K562 (cell line): ENCODE measurements around the gene PIN1. TPM values are rescaled to one million over a fixed set of nuclear protein-coding genes. Genes with fewer than 3 reads are reported as not detected.

ENCODE experiments used
- LARP7 ChIP-seq: fragments of 450-650 bp; IDR thresholded peaks from 2 replicates; pipeline ENCODE4 v1.6.1; 2016
- MGA ChIP-seq: fragments of 450-650 bp; IDR thresholded peaks from 2 replicates; pipeline ENCODE4 v1.6.1; 2016; ENCODE audit warnings: mild to moderate bottlenecking, moderate library complexity
- NELFE ChIP-seq: IDR thresholded peaks from 2 replicates; pipeline ENCODE4 v1.6.1; 2011; ENCODE audit warnings: mild to moderate bottlenecking; ENCODE audit not compliant: insufficient read depth, insufficient read length
- NFRKB ChIP-seq: fragments of 450-650 bp; IDR thresholded peaks from 2 replicates; pipeline ENCODE4 v1.6.1; 2016; ENCODE audit warnings: low read depth
- RBM17 ChIP-seq: fragments of 200-400 bp; formaldehyde crosslinking; IDR thresholded peaks from 2 replicates; pipeline ENCODE4 v1.6.1; 2017; ENCODE audit warnings: low read depth, mild to moderate bottlenecking, low read length, borderline replicate concordance
- ZBTB40 ChIP-seq, 2 experiments: fragments of 450-650 bp in 1 of 2; sonication (generic) in 1 of 2; formaldehyde crosslinking in 1 of 2; IDR thresholded peaks; 2 replicates each; pipeline versions ENCODE4 v1.7.1 to v1.9.0; 2016 to 2022; ENCODE audit warnings: inconsistent platforms in 1 of 2, mild to moderate bottlenecking in 1 of 2, missing genetic modification reagents in 1 of 2
- polyA plus RNA-seq, 8 experiments: library from polyadenylated mRNA; depleted of rRNA in 4 of 8; stranded (reverse) in 5 of 8; unstranded in 3 of 8; fragments of >200 nt; fragmentation: Nextera tagmentation in 2 of 8; fragmentation: Illumina TruSeq in 1 of 8; extraction: Ambion mirVana in 2 of 8; extraction: Trizol in 1 of 8; gene quantifications; 2 replicates each; pipeline versions ENCODE4 v1.2.1 to v1.2.3, GENCODE V29; 2011 to 2014; ENCODE audit warnings: inconsistent platforms in 1 of 8, missing spikeins in 1 of 8
- total RNA-seq, 7 experiments: library from RNA; depleted of rRNA in 6 of 7; stranded (reverse); fragments of >200 nt in 6 of 7; fragmentation: Illumina TruSeq in 2 of 7; extraction: Trizol in 2 of 7; gene quantifications; 2 replicates each; pipeline versions ENCODE4 v1.2.1 to v1.2.3, GENCODE V29; 2011 to 2021; ENCODE audit warnings: low replicate concordance in 1 of 7

PIN1 gene
- total and polyA plus RNA-seq, 9 of the 15 experiments (the other 6 are each of a cell fraction or from before 2014, with no cell fraction given): 1.6 to 178 (median 42.5) TPM

- TF ChIP-seq ZBTB40 (IDR thresholded peaks at IDR 0.05): no peak
- TF ChIP-seq ZBTB40 (CRISPR knock-in tag; IDR thresholded peaks at IDR 0.05): no peak
- TF ChIP-seq NELFE: no peak
- no peak for TF ChIP-seq RBM17
- peak; percentile 14; the same call in 1 of the 2 replicates for TF ChIP-seq NFRKB
- TF ChIP-seq LARP7: no peak
- TF ChIP-seq MGA: 0 out of 2 replicates have a peak, but pooled peaks have one; percentile 58
These were observed 42.0 kb upstream of the PIN1 start (continued) for GRCh38 chr19:9793071-9793591.
